DMS153 treated with DMSO at 0.1 percent for 48 hours (cell line): ENCODE data around the gene AVEN.
"Not testable (repeated sequence)": the region's sequence is repeated elsewhere in the genome, so short reads cannot be mapped to it uniquely, and the experiment has no call there.

ENCODE experiments used
- DNase-seq: peaks from one replicate; lab custom pipeline; 2025; ENCODE audit not compliant: unreplicated experiment; lab: John Stamatoyannopoulos, UW

Gene AVEN

DNA sequence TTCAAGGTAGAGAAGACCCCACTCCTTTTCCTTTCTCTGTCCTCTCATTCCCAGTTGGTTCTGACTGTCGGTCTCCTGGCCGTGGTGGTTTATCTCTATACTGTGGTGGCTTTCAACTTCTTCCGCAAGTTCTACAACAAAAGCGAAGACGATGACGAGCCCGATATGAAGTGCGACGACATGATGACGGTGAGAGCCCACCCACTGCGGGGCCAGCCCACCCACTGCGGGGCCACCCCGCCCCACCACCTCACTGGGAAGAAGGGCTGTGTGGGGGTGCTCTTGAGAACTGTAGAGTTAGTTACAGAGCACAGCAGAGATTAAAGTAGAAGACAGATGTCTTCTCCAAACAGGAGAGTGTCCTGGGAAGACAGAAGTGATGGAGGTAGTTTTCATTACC is 181.3 kb downstream of the AVEN start:
- no peak for DNase-seq

DNA sequence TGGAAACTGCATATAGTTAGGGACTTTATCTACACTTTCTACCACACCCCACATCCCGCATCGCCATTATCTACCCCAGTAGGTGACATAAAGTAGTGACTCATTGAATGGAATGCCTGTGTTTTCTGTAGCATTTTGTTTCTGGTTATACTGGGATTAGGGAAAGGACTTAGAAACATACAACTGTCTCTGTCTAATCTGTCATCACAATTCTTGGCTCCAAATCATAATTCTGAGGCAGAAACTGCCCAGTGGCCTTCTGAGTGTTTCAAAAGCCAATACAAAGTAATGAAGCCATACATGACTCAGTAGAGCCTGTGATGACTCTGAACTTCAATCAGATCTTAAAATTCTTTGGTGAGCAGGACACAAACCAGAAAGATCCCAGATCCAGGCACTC is 186.4 kb downstream of the AVEN start:
- no peak for DNase-seq

DNA sequence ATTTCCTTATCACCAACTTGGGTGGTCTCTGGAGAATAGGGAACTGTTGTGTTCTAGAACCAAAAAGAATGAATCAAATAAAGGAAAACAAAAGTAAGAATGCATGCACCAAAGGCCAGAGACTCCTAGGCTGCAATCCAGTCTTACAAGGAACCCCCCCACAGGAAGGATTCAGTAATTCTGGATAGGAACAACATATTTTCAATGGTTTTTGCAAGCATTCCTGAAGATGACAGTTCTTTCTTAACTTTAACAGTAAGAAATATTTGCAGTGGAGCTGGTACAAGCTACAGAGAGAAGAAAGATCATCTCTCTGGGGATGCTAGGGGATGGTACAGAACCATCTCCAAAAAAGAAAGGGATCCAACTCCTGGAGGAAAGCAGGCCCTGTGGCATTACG is 186.9 kb downstream of the AVEN start:
- DNase-seq, result no peak

DNA sequence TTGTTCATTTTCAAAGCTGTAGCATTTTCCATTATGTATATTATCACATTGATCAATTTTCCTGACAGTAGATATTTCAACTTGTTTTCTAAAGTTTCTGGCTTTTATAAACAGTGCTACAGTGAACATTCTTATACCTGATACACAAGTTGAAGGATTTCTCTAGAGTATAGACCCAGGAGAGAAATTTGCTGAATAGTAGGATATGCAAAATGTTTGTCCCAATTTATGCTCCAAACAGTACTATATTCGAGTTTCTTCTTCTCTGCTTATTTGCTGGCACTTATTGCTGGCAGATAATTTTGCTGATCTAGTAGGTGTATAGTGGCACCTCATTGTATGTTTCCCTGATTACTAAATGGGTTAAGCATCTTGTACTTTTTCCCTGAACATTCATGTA is 187.9 kb downstream of the AVEN start:
- no peak for DNase-seq

DNA sequence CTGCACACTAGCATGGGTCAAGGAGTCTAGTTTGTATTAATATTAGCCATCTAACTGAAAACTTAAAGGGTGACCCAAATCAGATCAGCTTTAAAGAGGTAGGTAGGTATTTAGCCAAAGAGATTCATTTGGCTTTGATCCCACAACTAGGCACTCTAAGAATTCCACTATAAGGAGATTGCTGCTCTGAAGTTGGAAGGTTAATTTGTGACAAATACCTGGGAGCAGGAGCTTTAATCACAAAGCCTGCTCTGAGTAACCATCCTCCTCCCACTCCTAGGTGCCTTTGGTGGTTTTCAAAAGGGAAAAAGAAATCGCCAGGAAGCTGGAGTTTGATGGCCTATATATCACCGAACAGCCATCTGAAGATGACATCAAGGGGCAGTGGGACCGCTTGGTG is 191.0 kb downstream of the AVEN start:
- no peak for DNase-seq

DNA sequence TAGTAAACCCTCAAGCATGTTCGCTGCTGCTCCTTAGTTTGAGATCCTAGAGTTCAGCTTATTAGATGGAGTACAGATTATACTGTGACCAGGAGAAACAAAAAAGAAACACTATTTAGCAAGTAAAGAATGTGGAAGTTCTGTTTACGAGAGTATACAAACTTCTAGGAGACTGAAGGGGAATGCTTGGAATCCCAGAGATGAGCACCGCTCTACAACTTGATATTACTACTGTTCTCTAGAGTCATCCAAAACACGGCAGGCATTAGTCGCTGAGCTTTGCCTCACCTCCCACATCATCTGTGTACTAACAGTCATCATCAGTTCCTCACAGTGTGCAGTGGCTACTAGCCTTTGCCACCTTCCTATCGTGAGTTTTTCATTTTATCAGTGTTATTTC is 192.1 kb downstream of the AVEN start:
- no peak for DNase-seq

DNA sequence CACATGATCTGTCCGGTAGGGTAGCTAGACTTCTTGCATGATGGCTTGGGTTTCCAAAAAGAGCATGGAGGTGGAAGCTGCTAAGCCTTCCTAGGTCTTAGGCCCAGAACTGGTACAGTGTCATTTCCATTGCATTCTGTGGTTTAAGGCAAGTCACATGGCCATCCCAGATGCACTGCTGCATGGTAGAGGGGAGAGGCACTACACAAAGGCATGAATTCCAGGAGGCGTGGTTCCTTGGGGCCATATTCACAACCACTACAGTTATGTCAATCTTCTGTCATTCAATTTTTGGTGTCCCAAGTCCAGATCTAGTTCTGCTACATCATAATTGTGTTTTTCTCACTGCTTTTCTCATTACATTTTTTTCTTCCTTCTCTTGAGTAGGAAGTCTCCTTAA is 192.9 kb downstream of the AVEN start:
- DNase-seq, result no peak

DNA sequence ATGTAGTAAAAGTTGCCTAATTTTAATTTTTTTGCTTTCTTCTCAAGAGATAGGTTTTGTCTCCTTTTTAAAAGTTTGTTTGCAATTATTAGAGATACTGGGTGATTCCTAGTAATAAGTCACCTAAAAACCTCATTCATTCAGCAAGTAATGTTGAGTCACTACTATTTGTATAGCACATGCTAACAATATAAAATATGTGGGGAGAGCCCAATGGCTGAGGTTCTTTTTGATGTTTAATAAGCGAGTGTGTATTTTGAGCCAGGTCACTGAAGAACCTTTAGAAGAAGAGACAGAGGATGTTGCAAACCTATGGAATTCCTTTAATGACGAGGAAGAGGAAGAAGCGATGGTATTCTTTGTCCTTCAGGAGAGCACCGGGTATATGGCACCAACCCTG is 194.4 kb downstream of the AVEN start:
- DNase-seq, result no peak

DNA sequence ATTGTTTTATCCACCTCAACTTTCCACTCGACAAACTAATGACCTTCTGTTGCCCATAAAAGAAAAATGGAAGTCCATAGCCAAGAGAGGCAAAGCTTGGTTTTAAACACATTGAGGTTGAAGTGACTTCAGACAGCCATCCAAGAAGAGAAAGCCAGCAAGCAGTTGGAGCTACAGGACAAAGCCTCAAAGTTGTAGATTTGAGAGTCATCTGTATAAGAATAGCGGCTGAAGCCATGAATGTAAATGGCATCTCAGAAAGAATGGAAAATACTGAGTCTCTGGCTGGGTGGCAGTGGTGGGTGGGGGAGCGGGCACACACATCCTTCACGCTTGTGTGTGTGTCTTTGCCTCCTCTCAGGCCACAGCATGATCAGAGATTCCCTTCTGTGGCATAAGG is 194.8 kb downstream of the AVEN start:
- DNase-seq, result no peak

DNA sequence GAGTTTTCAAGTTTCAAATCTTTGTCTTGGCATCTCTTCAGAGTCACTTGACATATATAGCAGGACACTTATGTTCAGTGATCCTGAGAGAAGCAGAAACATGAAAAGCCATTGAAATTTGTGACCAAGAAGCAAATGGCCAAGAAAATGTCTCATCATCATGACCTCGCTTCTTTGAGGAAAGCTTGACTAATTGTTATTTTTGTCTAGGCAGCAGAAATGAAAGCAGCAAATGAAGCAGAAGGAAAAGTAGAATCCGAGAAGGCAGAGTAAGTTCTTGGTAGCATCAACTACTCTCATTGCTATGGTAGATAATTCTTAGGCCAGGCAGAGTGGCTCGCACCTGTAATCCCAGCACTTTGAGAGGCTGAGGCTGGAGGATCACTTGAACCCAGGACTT is 198.4 kb downstream of the AVEN start:
- no peak for DNase-seq

DNA sequence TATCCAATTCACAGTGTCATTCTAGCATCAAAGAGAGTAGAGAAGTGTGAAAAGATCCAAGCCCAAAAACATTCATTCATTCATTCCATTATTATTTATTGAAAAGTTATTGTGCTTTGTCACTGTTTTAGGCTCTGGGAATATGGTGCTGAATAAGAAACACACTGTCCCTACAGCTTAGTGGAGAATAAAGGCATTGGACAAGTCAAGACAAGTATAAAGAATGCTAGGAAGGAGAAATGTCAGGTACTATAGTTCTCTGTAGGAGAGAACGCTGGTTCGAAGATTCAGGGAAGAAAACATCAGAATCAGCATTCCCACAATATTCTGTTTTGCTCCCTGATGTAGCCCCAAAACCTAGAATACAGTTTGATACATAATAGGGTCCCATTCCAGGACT is 199.5 kb downstream of the AVEN start:
- DNase-seq, result no peak

DNA sequence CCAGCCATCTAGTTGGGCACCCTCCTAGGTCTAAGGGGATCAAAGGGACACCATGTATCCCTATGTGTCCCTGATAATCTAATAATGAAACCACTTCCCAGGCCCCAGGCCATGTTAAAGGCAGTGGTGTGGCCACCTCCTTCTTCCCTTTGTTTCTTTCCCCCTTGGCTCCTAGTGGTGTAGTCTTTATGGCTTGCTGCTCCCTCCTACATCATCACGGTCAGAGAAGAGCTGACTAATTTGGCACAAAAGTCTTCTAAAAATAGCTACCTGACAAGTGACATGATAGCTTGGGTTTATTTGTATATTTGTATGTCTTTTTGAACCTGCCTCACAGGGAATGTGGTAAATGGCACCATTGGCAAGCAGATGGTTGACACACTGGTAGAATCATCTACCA is 201.7 kb downstream of the AVEN start:
- no peak for DNase-seq

DNA sequence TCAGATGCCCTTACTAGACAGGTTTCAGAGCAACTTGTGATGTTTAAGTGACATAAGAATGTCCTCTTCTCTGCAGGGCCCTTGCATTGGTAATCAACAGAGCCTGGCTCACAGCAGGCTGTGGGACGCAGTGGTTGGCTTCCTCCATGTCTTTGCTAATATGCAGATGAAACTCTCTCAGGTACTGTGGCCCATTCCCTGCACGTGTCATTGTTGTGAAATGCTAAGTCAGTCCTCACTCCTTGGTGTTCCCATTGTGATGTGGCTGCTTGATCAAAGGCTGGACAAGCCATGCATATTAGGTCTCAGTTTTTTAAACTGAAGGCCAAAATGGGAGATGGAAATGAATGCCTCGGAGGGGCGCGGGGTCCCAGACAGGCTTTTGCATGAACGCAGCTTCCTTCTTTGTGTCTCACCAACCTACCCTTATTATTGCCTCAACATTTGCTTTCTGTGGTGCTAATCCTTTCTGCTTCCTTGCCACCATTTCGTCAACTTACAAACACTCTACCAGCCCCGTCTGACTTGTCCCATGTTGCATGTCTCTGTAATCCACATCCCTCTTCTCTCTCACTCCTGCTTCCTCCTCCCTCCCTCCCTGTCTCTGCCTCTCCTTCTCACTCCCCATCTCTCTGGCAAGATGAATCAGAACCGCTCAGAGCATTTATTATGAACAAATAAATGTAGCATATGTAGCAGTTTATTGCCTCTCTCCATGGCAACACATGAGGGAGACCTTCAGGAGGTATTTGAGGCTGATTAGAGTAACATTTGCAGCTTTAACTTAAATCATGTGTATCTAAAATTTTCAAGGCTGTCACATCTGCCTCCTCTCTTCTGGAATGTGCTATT is 203.9 kb downstream of the AVEN start:
- DNase-seq, result no peak

DNA sequence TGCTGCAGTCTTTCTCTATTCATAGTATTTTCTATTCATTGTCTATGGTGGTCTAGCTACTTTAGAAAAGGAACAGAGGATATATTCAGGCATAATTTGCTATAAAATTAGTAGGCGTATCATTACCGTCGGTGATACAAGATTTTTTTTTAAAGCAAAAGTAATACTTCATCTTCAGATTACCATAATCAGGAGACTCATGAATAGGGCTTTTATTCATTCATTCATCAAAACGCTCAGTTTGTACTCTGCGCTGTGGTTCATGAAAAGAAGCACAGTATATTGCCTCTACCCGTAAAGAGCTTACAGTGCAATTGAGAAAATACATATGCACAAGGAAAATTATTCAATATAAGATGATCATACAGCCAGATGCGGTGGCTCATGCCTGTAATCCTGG is 207.4 kb downstream of the AVEN start:
- DNase-seq, result no peak

DNA sequence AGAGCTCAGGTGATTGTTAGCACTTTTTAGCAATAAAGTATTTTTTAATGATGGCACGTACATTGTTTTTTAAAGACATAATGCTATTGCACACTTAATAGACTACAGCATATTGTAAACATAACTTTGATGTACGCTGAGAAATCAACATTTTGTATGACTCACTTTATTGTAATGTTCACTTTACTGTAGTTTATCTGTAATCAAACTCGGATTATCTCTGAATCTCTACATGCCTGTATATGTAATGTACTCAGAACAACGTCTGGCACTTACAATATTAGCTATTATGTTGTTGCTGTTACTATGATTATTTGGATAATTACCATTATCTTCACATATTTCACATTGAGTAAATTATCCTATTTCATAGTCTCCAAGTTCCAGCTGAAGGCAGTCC is 208.7 kb downstream of the AVEN start:
- DNase-seq, result no peak

DNA sequence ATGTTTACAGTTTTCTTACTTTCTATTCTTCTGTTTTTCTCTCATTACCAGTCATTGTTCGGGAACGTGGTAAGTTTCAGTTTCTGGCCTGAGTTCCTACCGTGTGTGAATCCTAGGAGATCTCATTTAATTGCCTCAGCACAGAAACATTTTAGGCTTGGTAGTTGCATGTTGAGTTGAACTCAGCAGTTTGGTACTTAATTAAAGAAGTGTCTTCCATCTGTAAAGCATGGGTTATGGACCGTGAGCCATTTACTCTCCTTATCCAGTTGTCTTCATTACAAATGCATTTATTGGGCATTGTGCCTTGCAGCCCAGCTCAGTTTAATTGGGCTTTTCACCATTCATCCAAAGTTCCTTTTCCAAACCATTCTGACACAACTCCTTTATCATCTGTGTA is 212.8 kb downstream of the AVEN start:
- DNase-seq, result no peak

DNA sequence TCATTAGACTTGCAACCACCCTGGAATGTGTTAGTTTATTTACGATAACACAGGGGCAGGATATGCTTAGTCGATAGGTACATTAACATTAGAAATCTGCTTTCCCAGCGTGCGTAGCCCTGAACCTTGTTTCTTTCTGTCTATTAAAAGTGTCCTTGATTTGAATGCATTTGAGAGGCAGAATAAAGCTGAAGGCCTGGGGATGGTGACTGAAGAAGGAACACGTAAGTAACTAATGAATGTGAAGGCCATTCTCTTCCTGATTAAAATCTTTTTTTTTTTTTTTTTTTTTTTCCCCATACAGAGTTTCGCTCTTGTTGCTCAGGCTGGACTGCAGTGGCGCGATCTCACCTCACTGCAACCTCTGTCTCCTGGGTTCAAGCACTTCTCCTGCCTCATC is 213.6 kb downstream of the AVEN start:
- DNase-seq, result no peak

DNA sequence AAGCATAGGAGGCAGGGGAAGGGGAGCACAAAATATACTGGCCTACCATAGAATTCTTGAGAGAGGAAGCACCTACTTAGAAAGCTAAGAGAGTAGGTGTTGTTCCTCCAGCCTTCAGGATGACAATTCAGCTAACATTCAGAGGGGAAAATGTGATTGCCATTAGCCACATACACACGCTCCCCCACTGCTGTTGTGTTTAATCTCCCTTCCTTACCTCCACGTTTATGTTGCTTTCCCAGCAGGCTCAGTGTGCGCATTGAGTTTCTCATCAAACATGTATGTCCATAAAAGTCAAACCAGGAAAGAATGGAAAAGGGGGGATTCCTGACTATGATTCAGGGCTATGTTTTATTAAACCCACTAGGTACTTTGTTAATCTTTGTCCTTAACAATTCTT is 215.9 kb downstream of the AVEN start:
- no peak for DNase-seq

DNA sequence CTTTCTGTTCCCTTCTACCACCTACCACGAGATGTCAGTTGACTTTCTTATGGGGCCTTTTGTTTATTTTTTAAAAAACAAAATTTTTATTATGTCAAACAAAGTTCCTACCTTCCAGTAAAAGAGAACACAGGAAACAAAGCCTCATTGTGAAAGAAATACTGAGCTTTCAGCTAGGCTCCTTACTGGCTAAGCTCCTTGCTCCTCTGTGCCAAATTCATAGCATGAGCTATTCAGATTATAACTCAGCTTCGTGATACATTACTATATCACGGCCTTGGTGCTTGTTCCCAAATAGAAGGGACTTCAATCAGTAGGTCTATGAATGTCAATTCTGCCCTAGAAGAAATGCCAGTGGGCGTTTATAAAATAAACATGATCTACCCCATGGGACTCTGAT is 216.5 kb downstream of the AVEN start:
- no peak for DNase-seq

DNA sequence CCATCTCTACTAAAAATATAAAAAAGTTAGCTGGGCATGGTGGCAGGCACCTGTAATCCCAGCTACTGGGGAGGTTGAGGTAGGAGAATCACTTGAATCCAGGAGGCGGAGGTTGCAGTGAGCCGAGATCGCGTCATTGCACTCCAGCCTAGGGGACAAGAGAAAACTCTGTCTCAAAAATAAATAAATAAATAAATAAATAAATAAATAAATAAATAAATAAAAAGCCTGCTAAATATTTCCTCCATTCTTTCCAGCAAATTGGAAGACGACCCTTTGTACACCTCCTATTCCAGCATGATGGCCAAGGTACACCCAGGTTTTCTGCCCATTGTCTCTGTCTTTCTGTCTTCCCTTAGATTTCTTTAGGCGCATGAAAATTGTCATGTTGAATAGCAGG is 219.5 kb downstream of the AVEN start:
- DNase-seq, result not testable (repeated sequence)
